Sigmoid colon (tissue), 4 donors: ENCODE data around the gene OLFM3.

Experiments
- POLR2A ChIP-seq, 2 donors: fragments of 450-650 bp; IDR thresholded peaks; one replicate each; pipeline ENCODE4 v1.6.1; 2016; ENCODE audit warnings: antibody characterized with exemption in 2 of 2, mild to moderate bottlenecking in 2 of 2, moderate library complexity in 2 of 2
- POLR2AphosphoS5 ChIP-seq, 4 donors: sonication (generic); formaldehyde crosslinking; IDR thresholded peaks; one replicate each; pipeline ENCODE4 v1.6.1; 2017; ENCODE audit warnings: antibody characterized with exemption in 4 of 4
- TF ChIP-seq, protein P1 (sequence below), 4 experiments: fragments of 450-650 bp in 3 of 4; fragments of 200-600 bp in 1 of 4; IDR thresholded peaks; one replicate each; pipeline ENCODE4 v1.5.1; 2016 to 2019; ENCODE audit warnings: antibody characterized with exemption in 4 of 4, mild to moderate bottlenecking in 3 of 4, moderate library complexity in 2 of 4

- TF ChIP-seq, protein P1, sequence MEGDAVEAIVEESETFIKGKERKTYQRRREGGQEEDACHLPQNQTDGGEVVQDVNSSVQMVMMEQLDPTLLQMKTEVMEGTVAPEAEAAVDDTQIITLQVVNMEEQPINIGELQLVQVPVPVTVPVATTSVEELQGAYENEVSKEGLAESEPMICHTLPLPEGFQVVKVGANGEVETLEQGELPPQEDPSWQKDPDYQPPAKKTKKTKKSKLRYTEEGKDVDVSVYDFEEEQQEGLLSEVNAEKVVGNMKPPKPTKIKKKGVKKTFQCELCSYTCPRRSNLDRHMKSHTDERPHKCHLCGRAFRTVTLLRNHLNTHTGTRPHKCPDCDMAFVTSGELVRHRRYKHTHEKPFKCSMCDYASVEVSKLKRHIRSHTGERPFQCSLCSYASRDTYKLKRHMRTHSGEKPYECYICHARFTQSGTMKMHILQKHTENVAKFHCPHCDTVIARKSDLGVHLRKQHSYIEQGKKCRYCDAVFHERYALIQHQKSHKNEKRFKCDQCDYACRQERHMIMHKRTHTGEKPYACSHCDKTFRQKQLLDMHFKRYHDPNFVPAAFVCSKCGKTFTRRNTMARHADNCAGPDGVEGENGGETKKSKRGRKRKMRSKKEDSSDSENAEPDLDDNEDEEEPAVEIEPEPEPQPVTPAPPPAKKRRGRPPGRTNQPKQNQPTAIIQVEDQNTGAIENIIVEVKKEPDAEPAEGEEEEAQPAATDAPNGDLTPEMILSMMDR (IDR thresholded peaks at IDR 0.05) = no peak
- TF ChIP-seq POLR2A (IDR thresholded peaks at IDR 0.05) (no peak), POLR2AphosphoS5 (IDR thresholded peaks at IDR 0.05) (no peak)
These were observed 67.4 kb downstream of the OLFM3 start for GRCh38 chr1:101929343-101929742.
